Right hindlimb (tissue), 1 donor: ENCODE measurements around the gene RNF2.
"Not testable (repeated sequence)": the region's sequence is repeated elsewhere in the genome, so short reads cannot be mapped to it uniquely, and the experiment has no call there.

Experiments
- DNase-seq: peaks from one replicate; pipeline ENCODE4 v3.0.0-alpha.2; 2018

Gene RNF2

GRCh38 chr1:185050823-185051451, 5.6 kb downstream of the RNF2 start:
- DNase-seq = no peak

- DNase-seq = no peak
Measured at GRCh38 chr1:185053204-185053603, 7.8 kb downstream of the RNF2 start.

- no peak for DNase-seq
Measured at GRCh38 chr1:185054365-185055060, 9.2 kb downstream of the RNF2 start.

- no peak for DNase-seq
Measured at GRCh38 chr1:185058110-185058509, 12.8 kb downstream of the RNF2 start.

GRCh38 chr1:185058876-185059275, 13.5 kb downstream of the RNF2 start:
- no peak for DNase-seq

GRCh38 chr1:185059950-185060571, 14.7 kb downstream of the RNF2 start:
- DNase-seq = no peak

GRCh38 chr1:185062710-185063370, 17.5 kb downstream of the RNF2 start:
- DNase-seq = no peak

GRCh38 chr1:185063719-185064118, 18.4 kb downstream of the RNF2 start:
- DNase-seq = no peak

- DNase-seq = not testable (repeated sequence)
Measured at GRCh38 chr1:185065006-185065405, 19.6 kb downstream of the RNF2 start.

- DNase-seq = no peak
Measured at GRCh38 chr1:185066181-185066580, 20.8 kb downstream of the RNF2 start.

GRCh38 chr1:185068341-185068740, 23.0 kb downstream of the RNF2 start:
- no peak for DNase-seq

GRCh38 chr1:185069202-185069772, 23.9 kb downstream of the RNF2 start:
- DNase-seq = no peak

GRCh38 chr1:185070051-185070450, 24.7 kb downstream of the RNF2 start:
- no peak for DNase-seq

GRCh38 chr1:185073725-185074124, 28.4 kb downstream of the RNF2 start:
- no peak for DNase-seq

- no peak for DNase-seq
Measured at GRCh38 chr1:185074307-185074706, 28.9 kb downstream of the RNF2 start.

GRCh38 chr1:185075476-185075875, 30.1 kb downstream of the RNF2 start:
- no peak for DNase-seq

GRCh38 chr1:185077374-185077773, 32.0 kb downstream of the RNF2 start:
- no peak for DNase-seq

GRCh38 chr1:185080422-185080821, 35.1 kb downstream of the RNF2 start:
- no peak for DNase-seq

GRCh38 chr1:185083818-185084217, 38.5 kb downstream of the RNF2 start:
- no peak for DNase-seq

- no peak for DNase-seq
Measured at GRCh38 chr1:185087101-185087500, 41.7 kb downstream of the RNF2 start.

- no peak for DNase-seq
Measured at GRCh38 chr1:185087746-185088145, 42.4 kb downstream of the RNF2 start.

- DNase-seq = no peak
Measured at GRCh38 chr1:185091480-185091879, 46.1 kb downstream of the RNF2 start.

- no peak for DNase-seq
Measured at GRCh38 chr1:185094761-185095160, 49.4 kb downstream of the RNF2 start.
